ENCODE results near the gene ZNF296.

GRCh38 chr19:45122832-45123231 lies 46.6 kb upstream of the ZNF296 start:
- TF ChIP-seq CTCF (IDR thresholded peaks at IDR 0.05; ENCODE audit: poor library complexity, severe bottlenecking) = no peak
- no peak for TF ChIP-seq POLR2AphosphoS5 (IDR thresholded peaks at IDR 0.05)
- TF ChIP-seq EP300 (conservative IDR thresholded peaks at IDR 0.05; ENCODE audit: poor library complexity, severe bottlenecking) = no peak
- no peak for TF ChIP-seq RAD21 (conservative IDR thresholded peaks at IDR 0.05)
- no peak for TF ChIP-seq MXI1 (conservative IDR thresholded peaks at IDR 0.05; ENCODE audit: poor library complexity, severe bottlenecking)
- TF ChIP-seq TAF1 (IDR thresholded peaks at IDR 0.05; ENCODE audit: low read depth) = no peak
- no peak for TF ChIP-seq REST (IDR thresholded peaks at IDR 0.05; ENCODE audit: borderline replicate concordance)

Measured in neural cell (in vitro differentiated cells).